Measurements from ENCODE around the gene RSU1. TPM values are rescaled to one million over a fixed set of nuclear protein-coding genes. Genes with fewer than 3 reads are reported as not detected.

Gene RSU1
- polyA plus RNA-seq, 2 of the 4 experiments (the other 2 are of a cell fraction): 99.3 to 114 TPM

DNA sequence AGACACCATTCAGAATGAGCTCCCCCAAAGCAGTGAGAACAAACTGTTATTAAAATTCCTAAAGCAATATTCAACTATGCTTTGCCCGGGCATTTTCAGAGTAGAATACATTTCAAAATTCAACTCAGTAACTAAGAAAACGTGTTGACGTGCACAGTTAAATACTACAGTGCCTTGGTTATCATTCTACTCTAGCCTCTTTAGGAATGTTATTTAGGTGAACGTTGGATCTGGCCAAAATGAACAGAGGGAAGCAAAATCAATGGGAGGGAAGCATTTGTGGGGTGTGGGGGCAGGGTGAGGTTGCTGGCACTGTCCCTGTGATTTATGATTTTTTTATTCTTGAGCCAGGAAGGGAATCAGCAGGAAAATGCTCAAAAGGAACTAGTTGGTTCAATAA is 27.5 kb downstream of the RSU1 start:
- H3K4me3 ChIP-seq: no peak overlapping the region
- H3K27ac ChIP-seq: no peak overlapping the region
- 81% methylated on average over 4 of the region's 4 CpGs for WGBS (ENCODE audit: missing lambda C conversion rate)
- no peaks in the 10 kb centered on the region for H3K9me3 ChIP-seq
- DNase-seq (ENCODE audit: low read depth in 1 of 2, low spot score in 1 of 2) (no peak), FAIRE-seq (no peak), ATAC-seq (no peak)
- TF ChIP-seq ZNF302 (CRISPR knock-in tag; IDR thresholded peaks at IDR 0.05) (no peak), HOXB5 (CRISPR knock-in tag; IDR thresholded peaks at IDR 0.05) (no peak), SMC3 (IDR thresholded peaks at IDR 0.05) (no peak), GATA3 (IDR thresholded peaks at IDR 0.05; ENCODE audit: borderline replicate concordance) (no peak), FOSB (CRISPR knock-in tag; IDR thresholded peaks at IDR 0.05) (no peak), ZC3H11A (IDR thresholded peaks at IDR 0.05) (no peak), EHF (CRISPR knock-in tag; IDR thresholded peaks at IDR 0.05) (no peak), ZFP36 (IDR thresholded peaks at IDR 0.05; ENCODE audit: borderline replicate concordance, partially characterized antibody) (no peak), JUN (IDR thresholded peaks at IDR 0.05) (no peak), HOXA7 (CRISPR knock-in tag; IDR thresholded peaks at IDR 0.05) (no peak), RNF2 (IDR thresholded peaks at IDR 0.05; ENCODE audit: borderline replicate concordance, low read depth) (no peak), RAD21 (conservative IDR thresholded peaks at IDR 0.05 in 1 of 2, IDR thresholded peaks at IDR 0.05 in 1 of 2) (no peak), JUNB (IDR thresholded peaks at IDR 0.05) (no peak), MAFK (IDR thresholded peaks at IDR 0.05; ENCODE audit: partially characterized antibody) (no peak), MAZ (IDR thresholded peaks at IDR 0.05; ENCODE audit: borderline replicate concordance, low read depth, low read length) (no peak), POLR2AphosphoS2 (conservative IDR thresholded peaks at IDR 0.05; ENCODE audit: low read length) (no peak)
- TF ChIP-seq, protein P1, sequence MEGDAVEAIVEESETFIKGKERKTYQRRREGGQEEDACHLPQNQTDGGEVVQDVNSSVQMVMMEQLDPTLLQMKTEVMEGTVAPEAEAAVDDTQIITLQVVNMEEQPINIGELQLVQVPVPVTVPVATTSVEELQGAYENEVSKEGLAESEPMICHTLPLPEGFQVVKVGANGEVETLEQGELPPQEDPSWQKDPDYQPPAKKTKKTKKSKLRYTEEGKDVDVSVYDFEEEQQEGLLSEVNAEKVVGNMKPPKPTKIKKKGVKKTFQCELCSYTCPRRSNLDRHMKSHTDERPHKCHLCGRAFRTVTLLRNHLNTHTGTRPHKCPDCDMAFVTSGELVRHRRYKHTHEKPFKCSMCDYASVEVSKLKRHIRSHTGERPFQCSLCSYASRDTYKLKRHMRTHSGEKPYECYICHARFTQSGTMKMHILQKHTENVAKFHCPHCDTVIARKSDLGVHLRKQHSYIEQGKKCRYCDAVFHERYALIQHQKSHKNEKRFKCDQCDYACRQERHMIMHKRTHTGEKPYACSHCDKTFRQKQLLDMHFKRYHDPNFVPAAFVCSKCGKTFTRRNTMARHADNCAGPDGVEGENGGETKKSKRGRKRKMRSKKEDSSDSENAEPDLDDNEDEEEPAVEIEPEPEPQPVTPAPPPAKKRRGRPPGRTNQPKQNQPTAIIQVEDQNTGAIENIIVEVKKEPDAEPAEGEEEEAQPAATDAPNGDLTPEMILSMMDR (IDR thresholded peaks at IDR 0.05): no peak
- TF ChIP-seq, protein P2, sequence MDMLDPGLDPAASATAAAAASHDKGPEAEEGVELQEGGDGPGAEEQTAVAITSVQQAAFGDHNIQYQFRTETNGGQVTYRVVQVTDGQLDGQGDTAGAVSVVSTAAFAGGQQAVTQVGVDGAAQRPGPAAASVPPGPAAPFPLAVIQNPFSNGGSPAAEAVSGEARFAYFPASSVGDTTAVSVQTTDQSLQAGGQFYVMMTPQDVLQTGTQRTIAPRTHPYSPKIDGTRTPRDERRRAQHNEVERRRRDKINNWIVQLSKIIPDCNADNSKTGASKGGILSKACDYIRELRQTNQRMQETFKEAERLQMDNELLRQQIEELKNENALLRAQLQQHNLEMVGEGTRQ (IDR thresholded peaks at IDR 0.05): no peak
- TF ChIP-seq, protein P3, sequence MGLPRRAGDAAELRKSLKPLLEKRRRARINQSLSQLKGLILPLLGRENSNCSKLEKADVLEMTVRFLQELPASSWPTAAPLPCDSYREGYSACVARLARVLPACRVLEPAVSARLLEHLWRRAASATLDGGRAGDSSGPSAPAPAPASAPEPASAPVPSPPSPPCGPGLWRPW (IDR thresholded peaks at IDR 0.05): no peak
- POLR2A ChIA-PET: no interaction called here
- H3K4me1 ChIP-seq: no peaks in the 10 kb centered on the region
- no peak overlapping the region for H3K4me2 ChIP-seq
- CTCF ChIA-PET: interaction anchor here (0.6 to 2.0 kb wide), 2 partner anchors 12 to 38 kb away, joined by 3 to 10 read pairs; no protein-coding TSS in a partner anchor

DNA sequence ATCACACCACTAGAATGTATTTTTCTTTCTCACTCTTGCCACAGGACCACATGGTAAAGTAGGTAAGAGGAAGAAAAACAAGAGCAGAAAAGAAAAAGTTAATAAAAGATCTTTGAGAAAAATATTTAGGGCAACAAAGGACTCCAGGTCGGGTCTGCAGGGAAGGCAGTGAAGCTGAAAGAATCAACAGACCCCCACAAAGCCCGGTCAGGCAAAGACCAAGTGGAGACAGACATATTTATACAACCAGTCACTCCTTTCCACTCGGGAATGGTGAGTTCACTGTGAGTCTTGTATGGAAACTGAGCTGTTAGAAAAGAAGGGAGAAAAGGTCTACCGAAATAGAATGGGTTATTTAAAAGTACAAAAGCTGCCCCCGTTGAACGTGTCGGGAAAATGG is 28.0 kb downstream of the RSU1 start:
- DNase-seq (ENCODE audit: low read depth in 1 of 2, low spot score in 1 of 2): no peak
- TF ChIP-seq TFCP2L1 (CRISPR knock-in tag; IDR thresholded peaks at IDR 0.05) (no peak), CHD2 (IDR thresholded peaks at IDR 0.05; ENCODE audit: low read length, partially characterized antibody) (no peak), NR3C1 (IDR thresholded peaks at IDR 0.05) (no peak), FOSL2 (IDR thresholded peaks at IDR 0.05) (no peak), FOSL2 (CRISPR knock-in tag; IDR thresholded peaks at IDR 0.05) (no peak), GATA3 (IDR thresholded peaks at IDR 0.05; ENCODE audit: borderline replicate concordance) (no peak), HOXB5 (CRISPR knock-in tag; IDR thresholded peaks at IDR 0.05) (no peak), CBX8 (IDR thresholded peaks at IDR 0.05) (no peak), POLR2A (IDR thresholded peaks at IDR 0.05; ENCODE audit: low read length) (no peak), HDAC2 (IDR thresholded peaks at IDR 0.05) (no peak), CEBPB (IDR thresholded peaks at IDR 0.05) (no peak)
- H3K4me2 ChIP-seq: no peak overlapping the region
- ChIA-PET POLR2A (no interaction called here), CTCF (interaction anchor here (0.6 to 2.0 kb wide), 2 partner anchors 12 to 39 kb away, joined by 3 to 10 read pairs; no protein-coding TSS in a partner anchor)
- no peak for ATAC-seq
- 67% methylated on average over 7 of the region's 7 CpGs for WGBS (ENCODE audit: missing lambda C conversion rate)
- no peak overlapping the region for H3K4me3 ChIP-seq
- H3K9me3 ChIP-seq: no peaks in the 10 kb centered on the region
- no peak for FAIRE-seq
- H3K4me1 ChIP-seq: no peaks in the 10 kb centered on the region
- no peak overlapping the region for H3K27ac ChIP-seq

Measured in A549 (cell line).